ENCODE results near the gene NR2C2.
"Not testable (repeated sequence)": the region's sequence is repeated elsewhere in the genome, so short reads cannot be mapped to it uniquely, and the experiment has no call there.

NR2C2 gene

GRCh38 chr3:14947100-14947885 is at the start of gene NR2C2:
NR2C2 (plus strand) TSS chr3:14947583; CDS start chr3:15003915, 56,332 bp downstream.
- DNase-seq (ENCODE audit: low read depth) = peak; percentile 87

GRCh38 chr3:14898929-14899328 is 48.5 kb upstream of the NR2C2 start:
- DNase-seq (ENCODE audit: low read depth) = no peak

DNA sequence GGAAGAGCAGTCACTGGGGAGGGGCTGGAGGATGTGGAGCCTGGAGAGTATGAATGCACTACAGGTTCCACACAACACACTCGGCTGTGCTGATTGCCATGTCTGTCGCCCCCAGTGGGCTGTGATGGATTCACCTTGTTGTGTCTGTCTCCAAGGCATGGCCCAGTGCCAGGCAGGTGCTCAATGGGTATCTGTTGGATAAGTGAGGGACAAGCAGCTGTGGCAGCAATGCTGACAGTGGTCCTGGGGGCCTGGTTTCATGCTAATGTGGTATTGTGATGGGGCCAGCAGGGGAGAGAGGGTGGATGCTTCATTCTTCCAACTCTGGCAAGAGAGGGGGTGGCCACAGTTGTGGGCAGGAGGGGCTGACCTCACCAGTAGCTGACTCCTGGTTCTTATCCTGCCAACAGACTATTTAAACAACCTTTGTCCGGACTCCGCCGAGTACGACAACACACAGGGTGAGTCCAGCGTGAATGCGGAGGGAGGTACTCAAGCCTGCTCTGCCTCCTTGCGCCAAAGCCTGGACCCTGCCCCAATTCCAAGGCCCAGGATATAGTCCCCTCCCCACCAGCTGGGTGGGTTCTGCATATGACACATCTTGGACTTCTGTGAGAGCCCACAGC is 47.3 kb upstream of the NR2C2 start:
- DNase-seq (ENCODE audit: low read depth) = no peak

- no peak for DNase-seq (ENCODE audit: low read depth)
Observed at GRCh38 chr3:14900881-14901873, 46.2 kb upstream of the NR2C2 start.

DNA sequence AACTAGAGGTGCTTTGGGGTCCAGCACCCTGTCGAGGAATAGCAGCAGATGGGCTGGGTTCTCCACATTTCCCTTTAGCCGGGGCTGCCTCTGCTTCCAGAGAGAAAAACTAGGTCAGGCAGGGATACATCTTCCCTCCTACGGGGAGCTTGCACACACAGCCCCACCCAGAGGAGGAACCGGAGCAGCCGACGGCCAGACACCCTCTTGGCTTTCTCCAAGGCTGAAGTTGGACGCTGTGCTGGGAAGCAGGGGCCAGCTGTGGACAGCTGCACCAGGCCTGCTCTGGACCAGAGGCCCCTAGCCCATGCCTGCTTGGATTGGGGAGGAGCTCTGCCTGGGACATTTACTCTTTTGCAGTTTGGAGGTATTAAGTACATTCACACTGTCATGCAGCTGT is 44.7 kb upstream of the NR2C2 start:
- no peak for DNase-seq (ENCODE audit: low read depth)

DNA sequence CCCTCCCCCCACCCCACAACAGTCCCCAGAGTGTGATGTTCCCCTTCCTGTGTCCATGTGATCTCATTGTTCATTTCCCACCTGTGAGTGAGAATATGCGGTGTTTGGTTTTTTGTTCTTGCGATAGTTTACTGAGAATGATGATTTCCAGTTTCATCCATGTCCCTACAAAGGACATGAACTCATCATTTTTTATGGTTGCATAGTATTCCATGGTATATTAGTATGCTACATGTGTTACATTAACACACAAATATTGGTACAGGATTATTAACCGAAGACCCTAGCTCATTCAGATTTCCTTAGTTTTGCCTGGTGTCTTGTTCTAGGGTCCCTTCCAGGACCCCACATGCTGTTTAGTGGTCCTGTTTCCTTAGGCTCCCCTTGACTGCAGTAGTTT is 43.9 kb upstream of the NR2C2 start:
- DNase-seq (ENCODE audit: low read depth) = not testable (repeated sequence)

DNA sequence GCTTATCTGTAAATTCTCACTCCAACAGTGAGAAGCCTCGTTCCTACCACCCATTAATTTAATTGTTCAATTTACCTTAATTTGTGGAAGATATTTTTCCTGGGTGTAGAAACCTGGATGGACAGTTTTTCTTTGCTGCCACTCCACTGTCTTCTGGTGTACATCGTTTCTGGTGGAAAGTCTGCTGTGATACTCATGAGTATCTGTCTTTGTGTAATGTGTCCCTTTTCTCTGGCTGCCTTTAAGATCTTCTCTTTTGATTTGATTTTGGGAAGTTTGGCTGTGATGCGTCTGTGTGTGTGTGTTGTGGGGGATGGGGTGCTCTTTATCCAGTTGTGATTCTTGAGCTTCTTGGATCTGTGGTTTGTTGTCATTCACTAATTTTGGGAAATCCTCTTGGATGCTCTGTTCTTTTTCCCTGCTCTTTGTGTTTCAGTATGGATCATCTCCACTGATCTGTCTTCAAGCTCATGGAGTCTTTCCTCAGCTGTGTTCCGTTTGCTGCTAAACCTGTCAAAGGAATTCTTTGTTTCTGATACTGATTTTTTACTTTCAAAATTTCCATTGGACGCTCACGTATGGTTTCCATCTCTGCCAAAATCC is 42.2 kb upstream of the NR2C2 start:
- no peak for DNase-seq (ENCODE audit: low read depth)

- DNase-seq (ENCODE audit: low read depth) = no peak
Observed at GRCh38 chr3:14906355-14906971, 40.9 kb upstream of the NR2C2 start.

- DNase-seq (ENCODE audit: low read depth) = no peak
Observed at GRCh38 chr3:14907043-14907966, 40.1 kb upstream of the NR2C2 start.

DNA sequence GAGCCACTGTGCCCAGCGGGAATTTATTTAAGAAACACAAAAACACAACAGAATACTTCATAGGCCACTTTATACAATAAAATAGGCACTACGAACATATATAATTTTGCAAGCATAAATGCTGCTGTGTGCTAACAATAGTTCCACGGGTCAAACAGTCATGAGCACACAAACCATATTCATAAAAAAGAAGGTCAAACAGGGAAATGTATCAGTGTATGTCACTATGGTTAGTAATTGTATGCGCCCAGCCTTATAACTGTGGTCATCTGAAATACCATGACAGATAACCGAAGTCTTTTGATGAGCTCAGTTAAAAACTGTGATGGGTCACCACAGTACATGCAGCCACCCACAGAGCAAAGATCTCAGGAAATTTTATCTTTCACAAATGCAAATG is 38.1 kb upstream of the NR2C2 start:
- DNase-seq (ENCODE audit: low read depth) = no peak

DNA sequence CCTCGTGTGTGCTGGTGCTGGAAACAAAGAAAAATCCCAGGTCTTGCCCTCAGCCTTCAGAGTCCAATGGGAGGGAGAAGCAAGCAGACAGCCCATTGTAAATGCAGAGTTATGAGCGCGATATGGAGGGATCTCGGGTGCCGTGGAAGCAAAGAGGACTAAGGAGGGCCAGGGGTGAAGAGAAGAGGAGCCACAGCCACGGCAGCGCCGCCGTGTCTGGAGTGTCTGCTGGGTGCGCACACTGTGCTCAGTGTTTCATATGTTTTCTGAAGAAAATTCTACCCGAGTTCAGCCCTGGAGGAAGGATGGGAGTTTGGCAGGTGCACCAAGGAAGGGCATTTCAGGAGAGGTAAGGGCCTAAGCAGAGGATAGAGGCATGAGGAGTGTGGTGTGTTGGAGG is 35.7 kb upstream of the NR2C2 start:
- no peak for DNase-seq (ENCODE audit: low read depth)

DNA sequence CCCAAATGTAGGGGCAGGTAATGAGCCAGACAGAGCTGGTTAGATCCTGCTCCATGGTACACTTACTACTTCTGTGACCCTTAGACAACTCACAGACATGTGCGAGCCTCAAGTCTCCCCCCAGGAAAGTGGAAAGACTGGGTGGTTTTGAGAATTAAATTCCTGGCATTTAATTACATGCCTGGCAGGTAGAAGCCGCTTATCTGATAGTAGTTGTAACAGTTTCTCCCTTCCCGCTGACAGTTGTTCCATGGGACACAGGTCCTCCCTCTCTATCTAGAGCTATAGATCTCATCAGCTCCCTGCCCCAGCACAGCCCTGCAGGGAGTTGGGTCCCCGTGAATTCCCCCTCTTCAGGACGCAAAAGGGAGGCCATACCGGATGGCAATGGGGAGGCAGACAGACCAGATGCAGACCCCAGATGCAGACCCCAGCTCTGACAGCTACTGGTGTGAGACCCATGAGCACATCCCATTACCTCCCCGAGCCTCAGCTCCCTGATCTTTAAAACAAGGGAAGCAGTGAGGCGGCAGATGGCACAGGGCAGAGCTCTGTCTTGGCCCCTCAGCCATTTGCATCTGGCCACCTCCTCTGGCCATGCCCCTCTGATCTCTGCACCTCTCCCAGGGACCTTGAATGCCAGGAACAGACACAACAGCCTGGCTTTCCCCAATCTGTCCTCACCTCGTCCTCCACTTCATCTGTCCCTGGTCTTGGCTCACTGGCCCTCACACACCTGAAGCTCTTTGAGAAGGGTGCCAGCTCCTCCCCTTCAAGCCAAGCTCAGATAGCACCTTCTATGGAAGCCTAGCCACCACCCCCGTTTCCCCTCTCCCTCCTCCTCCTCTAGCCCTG is 34.1 kb upstream of the NR2C2 start:
- no peak for DNase-seq (ENCODE audit: low read depth)

DNA sequence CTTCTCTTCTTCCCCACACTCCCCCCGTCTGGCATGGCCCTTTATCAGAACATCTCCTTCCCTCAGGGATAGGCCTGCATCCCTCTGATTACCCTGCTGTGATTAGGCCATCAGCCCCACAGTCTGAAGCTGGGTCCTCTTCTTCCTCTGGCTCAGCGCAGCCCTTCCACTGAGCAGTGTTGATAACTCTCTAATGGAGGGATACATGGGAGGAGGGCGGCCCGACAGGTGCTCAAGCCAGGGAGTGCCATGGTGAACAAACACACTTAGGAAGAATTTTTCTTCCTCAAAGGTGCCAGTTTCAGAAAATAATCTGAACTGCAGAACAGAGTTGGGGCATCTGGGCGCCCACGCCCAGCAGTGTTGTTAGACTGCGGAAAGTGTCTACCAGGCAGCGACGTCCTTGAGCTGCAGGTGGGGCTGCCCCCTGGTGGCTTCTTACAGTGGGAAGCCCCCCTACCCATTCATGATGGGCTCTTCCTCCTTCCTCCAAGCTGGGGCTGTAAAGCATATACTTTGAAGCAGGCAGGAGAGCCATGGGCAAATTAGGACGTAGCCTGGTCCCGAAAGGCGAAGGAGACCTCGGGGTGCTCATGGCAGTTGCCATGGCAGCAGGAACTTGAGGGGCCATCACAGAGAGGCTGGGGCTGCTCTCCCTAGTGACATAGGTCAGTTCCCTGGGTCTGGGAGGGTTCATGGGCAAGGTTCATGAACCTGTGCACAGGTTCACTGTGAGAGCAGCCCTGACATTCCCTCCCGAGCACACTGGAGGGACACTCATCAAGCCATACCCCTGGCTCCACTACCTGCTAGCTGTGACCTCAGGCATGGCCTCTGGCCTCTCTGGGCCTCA is 33.2 kb upstream of the NR2C2 start:
- DNase-seq (ENCODE audit: low read depth) = no peak

DNA sequence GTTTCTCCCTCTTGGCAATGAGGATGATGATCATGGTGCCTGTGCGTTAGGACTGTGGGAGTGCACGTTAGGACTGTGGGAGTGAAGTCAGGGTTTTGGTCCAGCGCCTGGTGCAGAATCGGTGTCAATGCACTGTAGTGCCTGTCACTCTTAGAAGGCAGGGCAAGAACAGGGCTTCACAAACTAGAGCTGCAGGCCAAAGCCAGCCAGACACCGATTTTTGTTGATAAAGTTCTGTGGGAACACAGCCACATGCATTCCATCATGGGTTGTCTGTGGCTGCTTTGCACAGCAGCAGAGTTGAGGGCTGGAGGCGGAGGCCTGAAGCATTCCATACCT is 32.6 kb upstream of the NR2C2 start:
- DNase-seq (ENCODE audit: low read depth) = no peak

DNA sequence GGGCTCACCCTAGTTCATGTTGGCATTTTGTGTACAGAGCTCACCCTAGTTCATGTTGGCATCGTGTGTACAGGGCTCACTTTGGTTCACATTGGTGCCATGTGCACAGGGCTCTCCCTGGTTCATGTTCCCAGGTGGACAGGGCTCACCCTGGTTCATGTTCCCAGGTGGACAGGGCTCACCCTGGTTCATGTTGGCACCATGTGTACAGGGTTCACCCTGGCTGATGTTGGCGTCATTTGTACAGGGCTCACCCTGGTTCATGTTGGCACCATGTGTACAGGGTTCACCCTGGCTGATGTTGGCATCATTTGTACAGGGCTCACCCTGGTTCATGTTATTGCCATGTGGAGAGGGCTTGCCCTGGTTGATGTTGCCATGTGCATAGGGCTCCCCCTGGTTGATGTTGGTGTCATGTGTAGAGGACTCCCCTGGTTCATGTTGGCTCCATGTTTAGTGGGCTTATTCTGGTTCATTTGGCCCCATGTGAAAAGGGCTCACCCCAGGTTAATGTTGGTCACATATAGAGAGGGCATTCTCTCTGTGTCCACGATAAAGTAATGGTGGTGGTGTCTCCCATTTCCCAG is 31.7 kb upstream of the NR2C2 start:
- DNase-seq (ENCODE audit: low read depth) = no peak

GRCh38 chr3:14918356-14918860 is 29.0 kb upstream of the NR2C2 start:
- DNase-seq (ENCODE audit: low read depth) = no peak

DNA sequence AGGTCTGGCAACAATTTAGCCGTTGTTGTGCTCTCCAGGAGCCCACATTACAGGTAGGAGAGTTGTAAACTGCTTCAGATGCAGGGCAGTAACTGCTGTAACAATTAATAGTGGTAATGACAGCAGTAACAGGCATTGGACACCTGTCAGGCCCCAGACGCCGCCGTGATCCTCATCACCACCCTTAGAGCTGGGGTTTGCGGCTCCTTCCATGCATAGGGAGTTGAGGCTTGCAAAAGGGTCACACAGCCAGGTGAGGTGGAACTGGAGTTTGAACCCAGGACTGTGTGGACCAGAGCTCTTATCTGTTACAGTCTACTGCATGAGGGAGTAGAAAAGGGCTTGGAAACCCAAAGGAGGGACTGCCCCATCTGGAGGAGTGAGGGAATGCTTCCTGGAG is 26.8 kb upstream of the NR2C2 start:
- DNase-seq (ENCODE audit: low read depth) = no peak

- DNase-seq (ENCODE audit: low read depth) = peak; percentile 65
Observed at GRCh38 chr3:14921034-14921616, 26.3 kb upstream of the NR2C2 start.

Measured in activated T-helper 1 cell treated with Interleukin-2 at 50 U/mL for 16 hours (primary cell).